GM19455 (cell line): ENCODE results near the gene KIF18B.

Experiments
- ATAC-seq: cut with Tn5 transposase; IDR thresholded peaks from one replicate; pipeline ENCODE4 v1.9.1; 2021; ENCODE audit not compliant: unreplicated experiment

KIF18B gene

GRCh38 chr17:44919885-44920564 lies 27.5 kb downstream of the KIF18B start:
- ATAC-seq: peak; percentile 64

- ATAC-seq: no peak
Measured at GRCh38 chr17:44919411-44919810, 28.2 kb downstream of the KIF18B start.

GRCh38 chr17:44918006-44918405 lies 29.6 kb downstream of the KIF18B start:
- ATAC-seq: no peak

GRCh38 chr17:44917456-44917855 lies 30.1 kb downstream of the KIF18B start:
- ATAC-seq: no peak

GRCh38 chr17:44916781-44917241 lies 30.8 kb downstream of the KIF18B start:
- ATAC-seq: no peak

- ATAC-seq: no peak
Measured at GRCh38 chr17:44915862-44916780, 31.5 kb downstream of the KIF18B start.

- ATAC-seq: no peak
Measured at GRCh38 chr17:44915321-44915726, 32.2 kb downstream of the KIF18B start, which contains the start of gene GFAP. TSS of gene GFAP (minus strand) at chr17:44915500. CDS start at chr17:44915486, 14 bp downstream.

GRCh38 chr17:44914698-44915271 lies 32.8 kb downstream of the KIF18B start:
- ATAC-seq: no peak

- ATAC-seq: no peak
Measured at GRCh38 chr17:44914148-44914547, 33.4 kb downstream of the KIF18B start.

GRCh38 chr17:44913676-44914075 lies 33.9 kb downstream of the KIF18B start:
- no peak for ATAC-seq

GRCh38 chr17:44912763-44913544 lies 34.6 kb downstream of the KIF18B start:
- ATAC-seq: no peak

- ATAC-seq: no peak
Measured at GRCh38 chr17:44911133-44912001, 36.2 kb downstream of the KIF18B start.

GRCh38 chr17:44910231-44911106 lies 37.1 kb downstream of the KIF18B start:
- no peak for ATAC-seq

GRCh38 chr17:44909681-44910144 lies 37.9 kb downstream of the KIF18B start:
- ATAC-seq: no peak

GRCh38 chr17:44908761-44909326 lies 38.7 kb downstream of the KIF18B start:
- ATAC-seq: no peak

- no peak for ATAC-seq
Measured at GRCh38 chr17:44907729-44908470, 39.7 kb downstream of the KIF18B start.
